ENCODE measurements around the gene CRYL1. TPM values are rescaled to one million over a fixed set of nuclear protein-coding genes. Genes with fewer than 3 reads are reported as not detected.

The CRYL1 gene
- total and polyA plus RNA-seq, 2 experiments from 2014 or later, result 65.5 to 66.2 TPM

GRCh38 chr13:20448470-20448869 is 77.2 kb downstream of the CRYL1 start:
- H3K9me2 ChIP-seq (replicated peaks; ENCODE audit: insufficient read depth), result no peaks in the 10 kb centered on the region
- H3K9me3 ChIP-seq (ENCODE audit: low read depth), result peaks cover 6% of the 10 kb centered on the region
- TF ChIP-seq EZH2 (IDR thresholded peaks at IDR 0.05; ENCODE audit: borderline replicate concordance) (no peak), CTCF (IDR thresholded peaks at IDR 0.05; ENCODE audit: poor library complexity) (no peak), EZH2phosphoT487 (IDR thresholded peaks at IDR 0.05; ENCODE audit: low read depth, severe bottlenecking, unreplicated experiment) (no peak)
- no peaks in the 10 kb centered on the region for H3K79me2 ChIP-seq
- H3K36me3 ChIP-seq (replicated peaks; ENCODE audit: insufficient read depth, low read depth), result no peaks in the 10 kb centered on the region
- no peak overlapping the region for H3K27ac ChIP-seq
- 100% methylated on average over 1 of the region's 1 CpG for WGBS (ENCODE audit: low lambda C conversion rate, missing lambda C conversion rate)
- no peak overlapping the region for H3K4me3 ChIP-seq
- H3K4me2 ChIP-seq, result no peak overlapping the region
- no peaks in the 10 kb centered on the region for H3K4me1 ChIP-seq (ENCODE audit: insufficient read depth)
- H2AFZ ChIP-seq, result no peak overlapping the region
- DNase-seq (ENCODE audit: low spot score), result no peak
- H4K20me1 ChIP-seq (ENCODE audit: insufficient read depth, poor library complexity, severe bottlenecking), result no peaks in the 10 kb centered on the region
- H3K27me3 ChIP-seq, result no peaks in the 10 kb centered on the region

- peaks cover 6% of the 10 kb centered on the region for H3K9me3 ChIP-seq (ENCODE audit: low read depth)
- no peaks in the 10 kb centered on the region for H3K79me2 ChIP-seq
- no peaks in the 10 kb centered on the region for H3K36me3 ChIP-seq (replicated peaks; ENCODE audit: insufficient read depth, low read depth)
- no peak for TF ChIP-seq CTCF (IDR thresholded peaks at IDR 0.05; ENCODE audit: poor library complexity)
- TF ChIP-seq EZH2phosphoT487 (IDR thresholded peaks at IDR 0.05; ENCODE audit: low read depth, severe bottlenecking, unreplicated experiment), result no peak
- no peak for TF ChIP-seq EZH2 (IDR thresholded peaks at IDR 0.05; ENCODE audit: borderline replicate concordance)
- no peak overlapping the region for H2AFZ ChIP-seq
- H3K4me2 ChIP-seq, result no peak overlapping the region
- no peak overlapping the region for H3K4me3 ChIP-seq
- H3K27me3 ChIP-seq, result no peaks in the 10 kb centered on the region
- no peaks in the 10 kb centered on the region for H3K9me2 ChIP-seq (replicated peaks; ENCODE audit: insufficient read depth)
- no peak overlapping the region for H3K27ac ChIP-seq
- no peaks in the 10 kb centered on the region for H3K4me1 ChIP-seq (ENCODE audit: insufficient read depth)
- no peaks in the 10 kb centered on the region for H4K20me1 ChIP-seq (ENCODE audit: insufficient read depth, poor library complexity, severe bottlenecking)
- no peak for DNase-seq (ENCODE audit: low spot score)
Observed at GRCh38 chr13:20446900-20447299, 78.8 kb downstream of the CRYL1 start.

- H3K27ac ChIP-seq, result no peak overlapping the region
- H3K9me2 ChIP-seq (replicated peaks; ENCODE audit: insufficient read depth), result no peaks in the 10 kb centered on the region
- H3K79me2 ChIP-seq, result no peaks in the 10 kb centered on the region
- no peak for TF ChIP-seq EZH2phosphoT487 (IDR thresholded peaks at IDR 0.05; ENCODE audit: low read depth, severe bottlenecking, unreplicated experiment)
- no peak for TF ChIP-seq CTCF (IDR thresholded peaks at IDR 0.05; ENCODE audit: poor library complexity)
- no peak for TF ChIP-seq EZH2 (IDR thresholded peaks at IDR 0.05; ENCODE audit: borderline replicate concordance)
- no peaks in the 10 kb centered on the region for H3K27me3 ChIP-seq
- H4K20me1 ChIP-seq (ENCODE audit: insufficient read depth, poor library complexity, severe bottlenecking), result no peaks in the 10 kb centered on the region
- peaks cover 6% of the 10 kb centered on the region for H3K9me3 ChIP-seq (ENCODE audit: low read depth)
- H3K4me2 ChIP-seq, result no peak overlapping the region
- no peaks in the 10 kb centered on the region for H3K36me3 ChIP-seq (replicated peaks; ENCODE audit: insufficient read depth, low read depth)
- WGBS (ENCODE audit: low lambda C conversion rate, missing lambda C conversion rate), result 97% methylated on average over 1 of the region's 1 CpG
- H2AFZ ChIP-seq, result no peak overlapping the region
- DNase-seq (ENCODE audit: low spot score), result no peak
- H3K4me1 ChIP-seq (ENCODE audit: insufficient read depth), result peaks cover 5% of the 10 kb centered on the region
- no peak overlapping the region for H3K4me3 ChIP-seq
Observed at GRCh38 chr13:20446405-20446804, 79.3 kb downstream of the CRYL1 start.
